A549 treated with Hydrocortisone at 1 μM for 4 hours (cell line): ENCODE results near the gene NANOG. TPM values are rescaled to one million over a fixed set of nuclear protein-coding genes. Genes with fewer than 3 reads are reported as not detected.

Experiments used
- total RNA-seq: library from RNA; stranded (reverse); fragments of 200-300 nt; extraction: Qiagen RNA extraction; gene quantifications from 5 replicates; pipeline ENCODE4 v1.2.3, GENCODE V29; 2022

The NANOG gene
- total RNA-seq: not detected in 5 replicates

DNA sequence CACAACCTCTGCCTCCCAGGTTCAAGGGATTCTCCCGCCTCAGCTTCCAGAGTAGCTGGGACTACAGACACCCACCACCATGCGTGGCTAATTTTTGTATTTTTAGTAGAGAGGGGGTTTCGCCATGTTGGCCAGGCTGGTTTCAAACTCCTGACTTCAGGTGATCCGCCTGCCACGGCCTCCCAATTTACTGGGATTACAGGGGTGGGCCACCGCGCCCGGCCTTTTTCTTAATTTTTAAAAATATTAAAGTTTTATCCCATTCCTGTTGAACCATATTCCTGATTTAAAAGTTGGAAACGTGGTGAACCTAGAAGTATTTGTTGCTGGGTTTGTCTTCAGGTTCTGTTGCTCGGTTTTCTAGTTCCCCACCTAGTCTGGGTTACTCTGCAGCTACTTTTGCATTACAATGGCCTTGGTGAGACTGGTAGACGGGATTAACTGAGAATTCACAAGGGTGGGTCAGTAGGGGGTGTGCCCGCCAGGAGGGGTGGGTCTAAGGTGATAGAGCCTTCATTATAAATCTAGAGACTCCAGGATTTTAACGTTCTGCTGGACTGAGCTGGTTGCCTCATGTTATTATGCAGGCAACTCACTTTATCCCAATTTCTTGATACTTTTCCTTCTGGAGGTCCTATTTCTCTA lies at the start of gene NANOG:
Gene NANOG, plus strand, starts transcription at position 519 of the 645 bp plus-strand sequence. CDS start 213 bp downstream, outside the sequence.

DNA sequence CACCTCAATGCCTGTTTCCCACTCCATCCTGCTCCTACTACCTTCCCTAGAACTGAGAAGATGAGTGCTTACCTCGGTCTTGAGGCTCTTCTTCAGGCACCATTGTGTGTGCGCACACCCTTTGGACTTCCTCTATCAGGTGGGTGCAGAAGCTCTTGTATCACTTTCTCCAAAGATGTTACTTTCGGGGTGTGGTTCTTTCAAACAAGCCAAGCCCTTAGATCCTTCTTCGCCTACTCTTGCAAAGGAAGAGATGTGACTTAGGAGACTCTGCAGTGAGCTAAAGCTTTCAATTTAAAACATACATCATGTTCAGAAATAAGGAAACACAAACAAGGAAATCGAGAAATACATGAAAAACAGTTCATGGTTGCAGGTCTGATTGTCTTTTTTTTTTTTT lies 42.0 kb upstream of the NANOG start, which contains the start of gene CLEC4C:
Gene CLEC4C, minus strand, starts transcription at position 130 of the 400 bp plus-strand sequence. Its CDS starts 27 bp downstream, at position 103.

Other genes with a start within 250 kb of the NANOG start
- not detected in 5 replicates for gene APOBEC1, start 123.5 kb upstream of the NANOG start, total RNA-seq
- gene GDF3, start 93.6 kb upstream of the NANOG start, total RNA-seq: not detected in 5 replicates
- gene DPPA3, start 78.0 kb upstream of the NANOG start, total RNA-seq: not detected in 5 replicates
- gene CLEC4C, start 42.0 kb upstream of the NANOG start, total RNA-seq: not detected in 5 replicates
- not detected in 5 replicates for gene NANOGNB, start 24.2 kb upstream of the NANOG start, total RNA-seq
- 0.35 to 0.63 TPM (median 0.39 TPM) in 5 replicates for gene SLC2A14, start 83.5 kb downstream of the NANOG start, total RNA-seq
- gene SLC2A3, start 146.8 kb downstream of the NANOG start, total RNA-seq: 4.3 to 7.1 TPM (median 5.3 TPM) in 5 replicates
- gene FOXJ2, start 243.3 kb downstream of the NANOG start, total RNA-seq: 6.5 to 10.6 TPM (median 8.9 TPM) in 5 replicates